AG04450 (cell line): Measurements from ENCODE around the gene ZNF397. TPM values are rescaled to one million over a fixed set of nuclear protein-coding genes. Genes with fewer than 3 reads are reported as not detected.

Experiments
- CTCF ChIA-PET: fragments of 300-600, 350-600 bp; formaldehyde crosslinking; extraction: SDS; loops from one replicate; lab custom pipeline; 2022; ENCODE audit warnings: antibody characterized with exemption, inconsistent platforms; lab: Charles Lee
- POLR2A ChIA-PET: fragments of 350-600 bp; formaldehyde crosslinking; extraction: SDS; loops from one replicate; lab custom pipeline; 2021; ENCODE audit warnings: antibody characterized with exemption, inconsistent platforms; lab: Yijun Ruan, JAX
- DNase-seq: peaks from one replicate; pipeline ENCODE4 v3.0.0-alpha.2; 2011; ENCODE audit warnings: low read depth, low spot score
- H3K27ac ChIP-seq: one replicate; pipeline ENCODE4 v1.5.1; 2012; ENCODE audit warnings: low read depth, low read length, control low read depth
- H3K27me3 ChIP-seq: one replicate; pipeline ENCODE4 v1.6.0; 2012; ENCODE audit warnings: low read length; ENCODE audit not compliant: control insufficient read depth, insufficient read depth
- H3K4me3 ChIP-seq: 2 replicates; pipeline ENCODE4 v1.5.1; 2011; ENCODE audit warnings: mild to moderate bottlenecking, low read depth, low read length, control low read depth
- H3K9me3 ChIP-seq: 2 replicates; pipeline ENCODE4 v1.5.1; 2012; ENCODE audit warnings: low read length; ENCODE audit not compliant: control insufficient read depth, insufficient read depth
- CTCF ChIP-seq: IDR thresholded peaks from 2 replicates; pipeline ENCODE4 v1.5.1; 2011; ENCODE audit warnings: low read depth, low read length, control low read depth, inconsistent platforms
- polyA plus RNA-seq: library from polyadenylated mRNA; depleted of rRNA; stranded (reverse); fragments of >200 nt; gene quantifications from 2 replicates; pipeline ENCODE4 v1.2.3, GENCODE V29; 2011

ZNF397 gene
- polyA plus RNA-seq, 1 experiment = 11.0 TPM

- H3K4me3 ChIP-seq = no peak overlapping the region
- no peak for TF ChIP-seq CTCF
- H3K27ac ChIP-seq = no peak overlapping the region
- no peaks in the 10 kb centered on the region for H3K27me3 ChIP-seq
- POLR2A ChIA-PET = no interaction called here
- CTCF ChIA-PET = interaction anchor here (0.6 to 1.7 kb wide), 3 partner anchors 13 to 1619 kb away, joined by 3 to 5 read pairs (median 4); no protein-coding TSS in a partner anchor
- DNase-seq = no peak
- H3K9me3 ChIP-seq = peaks cover 33% of the 10 kb centered on the region
Observed at GRCh38 chr18:35244671-35245070, 3.8 kb downstream of the ZNF397 start.

GRCh38 chr18:35245719-35246317 lies 5.0 kb downstream of the ZNF397 start:
- ChIA-PET POLR2A (interaction anchor here (0.7 kb wide), 1 partner anchor 280 kb away, joined by 7 read pairs; no protein-coding TSS in a partner anchor), CTCF (interaction anchor here (0.7 to 0.8 kb wide), 2 partner anchors 14 to 233 kb away, joined by 3 to 4 read pairs; no protein-coding TSS in a partner anchor)
- Histone ChIP-seq H3K4me3 (no peak overlapping the region), H3K27ac (no peak overlapping the region), H3K9me3 (peaks cover 37% of the 10 kb centered on the region), H3K27me3 (no peaks in the 10 kb centered on the region)
- no peak for DNase-seq
- TF ChIP-seq CTCF = no peak

- CTCF ChIA-PET = no interaction called here
- no peak overlapping the region for H3K4me3 ChIP-seq
- no peaks in the 10 kb centered on the region for H3K27me3 ChIP-seq
- POLR2A ChIA-PET = no interaction called here
- H3K27ac ChIP-seq = no peak overlapping the region
- no peak for DNase-seq
- no peak for TF ChIP-seq CTCF
- H3K9me3 ChIP-seq = peaks cover 42% of the 10 kb centered on the region
Observed at GRCh38 chr18:35246831-35247230, 6.0 kb downstream of the ZNF397 start.

- POLR2A ChIA-PET = no interaction called here
- TF ChIP-seq CTCF = no peak
- no peak overlapping the region for H3K4me3 ChIP-seq
- H3K27ac ChIP-seq = no peak overlapping the region
- CTCF ChIA-PET = interaction anchor here (1.0 kb wide), 1 partner anchor 16 kb away, joined by 3 read pairs; no protein-coding TSS in a partner anchor
- no peaks in the 10 kb centered on the region for H3K27me3 ChIP-seq
- DNase-seq = no peak
- H3K9me3 ChIP-seq = peaks cover 45% of the 10 kb centered on the region
Observed at GRCh38 chr18:35247412-35248249, 6.8 kb downstream of the ZNF397 start.

GRCh38 chr18:35248429-35248828 lies 7.6 kb downstream of the ZNF397 start:
- Histone ChIP-seq H3K27ac (no peak overlapping the region), H3K4me3 (no peak overlapping the region), H3K27me3 (no peaks in the 10 kb centered on the region), H3K9me3 (peaks cover 46% of the 10 kb centered on the region)
- no peak for TF ChIP-seq CTCF
- ChIA-PET POLR2A (no interaction called here), CTCF (interaction anchor here (1.0 kb wide), 1 partner anchor 17 kb away, joined by 3 read pairs; no protein-coding TSS in a partner anchor)
- DNase-seq = no peak
